ENCODE measurements around the gene LRP1B. TPM values are rescaled to one million over a fixed set of nuclear protein-coding genes. Genes with fewer than 3 reads are reported as not detected.
"Not testable (repeated sequence)": the region's sequence is repeated elsewhere in the genome, so short reads cannot be mapped to it uniquely, and the experiment has no call there.

The LRP1B gene
- polyA plus RNA-seq, 1 donor = 1.0 TPM

DNA sequence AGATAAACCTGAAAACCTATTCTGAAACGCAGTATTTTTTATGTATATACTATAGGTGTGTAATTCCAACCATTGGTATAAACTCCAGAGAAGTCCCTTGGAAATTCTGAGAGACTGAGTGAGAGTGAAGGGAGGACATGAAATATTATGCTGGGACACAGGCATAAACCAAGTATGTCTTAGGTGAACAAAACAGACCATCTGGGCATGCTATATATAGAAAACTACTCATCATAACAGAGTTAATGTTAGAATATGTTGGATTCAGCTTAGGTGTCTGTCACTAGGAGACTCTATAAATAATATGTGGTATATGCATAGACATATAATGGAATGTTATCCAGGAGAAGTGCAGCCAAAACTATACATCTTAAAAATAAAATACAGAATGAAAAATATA is 282.6 kb downstream of the LRP1B start:
- DNase-seq = no peak
- WGBS (ENCODE audit: insufficient coverage, low lambda C conversion rate) = no CpG with 5 or more reads among the region's 1 CpG
- Histone ChIP-seq H3K36me3 (ENCODE audit: control insufficient read depth, insufficient read depth, low read length) (no peaks in the 10 kb centered on the region), H3K4me1 (ENCODE audit: control insufficient read depth, insufficient read depth, low read length) (no peaks in the 10 kb centered on the region), H3K27ac (ENCODE audit: low read length) (no peak overlapping the region), H3K27me3 (ENCODE audit: control insufficient read depth, insufficient read depth, low read length) (no peaks in the 10 kb centered on the region), H3K4me3 (ENCODE audit: low read length) (no peak overlapping the region), H3K9me3 (ENCODE audit: control insufficient read depth, low read depth, low read length) (no peaks in the 10 kb centered on the region)

DNA sequence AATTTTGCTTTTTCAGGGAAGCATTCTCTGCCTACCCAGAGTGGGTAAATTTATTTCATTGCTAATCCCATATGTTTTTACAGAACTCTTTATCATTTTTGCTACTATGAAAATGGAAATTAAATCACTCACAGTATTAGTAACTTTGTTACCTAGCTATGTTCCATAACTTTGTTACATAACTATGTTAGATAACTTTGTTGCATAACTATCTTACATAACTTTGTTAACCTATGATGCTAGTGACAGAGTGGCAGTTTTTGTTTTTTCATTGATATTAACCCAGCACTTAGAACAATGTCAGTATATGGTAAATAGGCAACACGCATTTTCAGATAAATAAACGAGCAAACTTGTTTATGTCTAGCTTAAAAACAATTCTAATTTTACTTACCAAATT is 286.6 kb downstream of the LRP1B start:
- no peak for DNase-seq
- Histone ChIP-seq H3K9me3 (ENCODE audit: control insufficient read depth, low read depth, low read length) (no peaks in the 10 kb centered on the region), H3K4me1 (ENCODE audit: control insufficient read depth, insufficient read depth, low read length) (no peaks in the 10 kb centered on the region), H3K27ac (ENCODE audit: low read length) (no peak overlapping the region), H3K27me3 (ENCODE audit: control insufficient read depth, insufficient read depth, low read length) (no peaks in the 10 kb centered on the region), H3K36me3 (ENCODE audit: control insufficient read depth, insufficient read depth, low read length) (no peaks in the 10 kb centered on the region), H3K4me3 (ENCODE audit: low read length) (no peak overlapping the region)
- no CpG with 5 or more reads among the region's 2 CpGs for WGBS (ENCODE audit: insufficient coverage, low lambda C conversion rate)

GRCh38 chr2:141835103-141835502 is 295.7 kb downstream of the LRP1B start:
- DNase-seq = no peak
- no peaks in the 10 kb centered on the region for H3K9me3 ChIP-seq (ENCODE audit: control insufficient read depth, low read depth, low read length)
- H3K27me3 ChIP-seq (ENCODE audit: control insufficient read depth, insufficient read depth, low read length) = no peaks in the 10 kb centered on the region
- H3K4me1 ChIP-seq (ENCODE audit: control insufficient read depth, insufficient read depth, low read length) = no peaks in the 10 kb centered on the region
- H3K27ac ChIP-seq (ENCODE audit: low read length) = no peak overlapping the region
- no peak overlapping the region for H3K4me3 ChIP-seq (ENCODE audit: low read length)
- no CpG with 5 or more reads among the region's 1 CpG for WGBS (ENCODE audit: insufficient coverage, low lambda C conversion rate)
- no peaks in the 10 kb centered on the region for H3K36me3 ChIP-seq (ENCODE audit: control insufficient read depth, insufficient read depth, low read length)

DNA sequence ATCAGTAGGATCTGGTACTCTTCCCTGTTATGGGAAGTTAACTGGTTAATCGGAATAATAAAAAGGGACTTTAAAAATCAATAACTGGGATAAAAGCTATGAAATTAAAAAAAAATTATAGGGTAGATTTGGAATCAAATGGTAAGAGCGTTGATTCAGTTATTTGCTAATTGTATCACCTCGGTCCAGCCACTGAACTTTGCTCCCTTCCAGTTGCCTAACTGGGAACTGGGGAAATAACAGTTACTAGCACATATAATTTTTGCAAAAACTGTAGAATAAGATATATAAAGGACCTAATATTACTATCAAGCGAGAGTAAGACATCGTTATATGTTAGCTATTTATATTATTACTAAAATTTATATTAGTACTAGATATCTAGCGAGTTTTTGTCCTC is 302.1 kb downstream of the LRP1B start:
- 91% methylated on average over 4 of the region's 6 CpGs for WGBS (ENCODE audit: insufficient coverage, low lambda C conversion rate)
- no peak overlapping the region for H3K27ac ChIP-seq (ENCODE audit: low read length)
- no peaks in the 10 kb centered on the region for H3K27me3 ChIP-seq (ENCODE audit: control insufficient read depth, insufficient read depth, low read length)
- H3K4me1 ChIP-seq (ENCODE audit: control insufficient read depth, insufficient read depth, low read length) = no peaks in the 10 kb centered on the region
- H3K4me3 ChIP-seq (ENCODE audit: low read length) = no peak overlapping the region
- DNase-seq = no peak
- no peaks in the 10 kb centered on the region for H3K36me3 ChIP-seq (ENCODE audit: control insufficient read depth, insufficient read depth, low read length)
- H3K9me3 ChIP-seq (ENCODE audit: control insufficient read depth, low read depth, low read length) = no peaks in the 10 kb centered on the region

GRCh38 chr2:141824790-141825189 is 306.0 kb downstream of the LRP1B start:
- Histone ChIP-seq H3K36me3 (ENCODE audit: control insufficient read depth, insufficient read depth, low read length) (no peaks in the 10 kb centered on the region), H3K27ac (ENCODE audit: low read length) (no peak overlapping the region), H3K4me3 (ENCODE audit: low read length) (no peak overlapping the region), H3K4me1 (ENCODE audit: control insufficient read depth, insufficient read depth, low read length) (no peaks in the 10 kb centered on the region), H3K9me3 (ENCODE audit: control insufficient read depth, low read depth, low read length) (peaks cover 2% of the 10 kb centered on the region), H3K27me3 (ENCODE audit: control insufficient read depth, insufficient read depth, low read length) (no peaks in the 10 kb centered on the region)
- WGBS (ENCODE audit: insufficient coverage, low lambda C conversion rate) = no CpG with 5 or more reads among the region's 6 CpGs
- no peak for DNase-seq

DNA sequence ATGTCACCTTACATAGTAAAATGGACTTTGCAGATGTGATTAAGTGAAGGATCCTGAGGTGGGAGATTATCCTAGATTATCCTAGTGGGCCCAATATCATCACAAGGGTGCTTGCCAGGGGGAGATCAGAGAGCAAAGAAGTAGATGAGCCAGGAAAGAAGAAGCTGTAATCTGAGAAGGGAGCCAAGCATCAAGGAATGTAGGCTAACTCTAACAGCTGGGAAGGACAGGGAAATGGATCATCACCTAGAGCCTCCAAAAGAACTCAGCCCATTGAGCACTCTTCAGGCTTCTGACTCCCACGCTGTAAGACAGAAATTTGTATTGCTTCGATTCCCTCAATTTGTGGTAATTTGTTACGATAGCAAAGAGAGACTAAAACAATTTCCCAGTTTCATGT is 309.9 kb downstream of the LRP1B start:
- no peak overlapping the region for H3K27ac ChIP-seq (ENCODE audit: low read length)
- peaks cover 2% of the 10 kb centered on the region for H3K9me3 ChIP-seq (ENCODE audit: control insufficient read depth, low read depth, low read length)
- no peaks in the 10 kb centered on the region for H3K4me1 ChIP-seq (ENCODE audit: control insufficient read depth, insufficient read depth, low read length)
- no peak for DNase-seq
- WGBS (ENCODE audit: insufficient coverage, low lambda C conversion rate) = 85% methylated on average over 2 of the region's 3 CpGs
- H3K36me3 ChIP-seq (ENCODE audit: control insufficient read depth, insufficient read depth, low read length) = no peaks in the 10 kb centered on the region
- H3K4me3 ChIP-seq (ENCODE audit: low read length) = no peak overlapping the region
- H3K27me3 ChIP-seq (ENCODE audit: control insufficient read depth, insufficient read depth, low read length) = no peaks in the 10 kb centered on the region

DNA sequence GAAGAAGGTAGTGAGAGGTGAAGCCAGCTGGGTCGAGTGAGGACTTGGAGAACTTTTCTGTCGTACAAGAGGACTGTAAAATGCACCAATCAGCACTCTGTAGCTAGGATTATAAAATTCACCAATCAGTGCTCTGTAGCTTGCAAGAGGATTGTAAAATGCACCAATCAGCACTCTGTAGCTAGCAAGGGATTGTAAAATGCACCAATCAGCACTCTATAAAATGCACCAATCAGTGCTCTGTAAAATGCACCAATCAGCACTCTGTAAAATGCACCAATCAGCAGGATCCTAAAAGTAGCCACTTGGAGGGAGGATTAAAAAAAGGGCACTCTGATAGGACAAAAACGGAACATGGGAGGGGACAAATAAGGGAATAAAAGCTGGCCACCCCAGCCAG is 315.5 kb downstream of the LRP1B start:
- H3K4me3 ChIP-seq (ENCODE audit: low read length); H3K9me3 ChIP-seq (ENCODE audit: control insufficient read depth, low read depth, low read length); H3K27ac ChIP-seq (ENCODE audit: low read length); H3K4me1 ChIP-seq (ENCODE audit: control insufficient read depth, insufficient read depth, low read length); H3K36me3 ChIP-seq (ENCODE audit: control insufficient read depth, insufficient read depth, low read length); H3K27me3 ChIP-seq (ENCODE audit: control insufficient read depth, insufficient read depth, low read length); DNase-seq: not testable (repeated sequence)
- no CpG with 5 or more reads among the region's 3 CpGs for WGBS (ENCODE audit: insufficient coverage, low lambda C conversion rate)

- Histone ChIP-seq H3K27ac (ENCODE audit: low read length) (no peak overlapping the region), H3K4me3 (ENCODE audit: low read length) (no peak overlapping the region), H3K36me3 (ENCODE audit: control insufficient read depth, insufficient read depth, low read length) (no peaks in the 10 kb centered on the region), H3K27me3 (ENCODE audit: control insufficient read depth, insufficient read depth, low read length) (no peaks in the 10 kb centered on the region), H3K9me3 (ENCODE audit: control insufficient read depth, low read depth, low read length) (no peaks in the 10 kb centered on the region), H3K4me1 (ENCODE audit: control insufficient read depth, insufficient read depth, low read length) (no peaks in the 10 kb centered on the region)
- whole genome bisulfite sequencing (ENCODE audit: insufficient coverage, low lambda C conversion rate) = 80% methylated on average over 1 of the region's 2 CpGs
- DNase-seq = no peak
Observed at GRCh38 chr2:141814150-141814549, 316.7 kb downstream of the LRP1B start.

DNA sequence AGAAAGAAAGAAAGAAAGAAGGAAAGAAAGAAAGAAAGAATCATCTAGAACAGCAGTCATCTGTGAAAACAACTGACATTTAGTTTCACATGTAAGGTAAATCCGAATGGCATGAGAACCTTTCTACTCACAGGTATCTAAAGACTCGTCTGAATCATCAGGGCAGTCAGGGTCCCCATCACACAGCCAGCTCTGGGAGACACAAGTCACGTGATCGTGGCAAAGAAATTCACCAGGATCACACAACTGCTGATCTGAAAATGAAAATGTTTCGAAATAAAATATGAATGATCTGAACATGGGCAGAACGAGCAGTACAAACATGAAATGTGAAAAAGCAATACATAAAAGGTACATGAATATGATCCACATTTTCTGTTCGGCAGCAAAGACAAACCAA is 320.7 kb downstream of the LRP1B start:
- no peaks in the 10 kb centered on the region for H3K9me3 ChIP-seq (ENCODE audit: control insufficient read depth, low read depth, low read length)
- no peaks in the 10 kb centered on the region for H3K27me3 ChIP-seq (ENCODE audit: control insufficient read depth, insufficient read depth, low read length)
- H3K4me1 ChIP-seq (ENCODE audit: control insufficient read depth, insufficient read depth, low read length) = no peaks in the 10 kb centered on the region
- WGBS (ENCODE audit: insufficient coverage, low lambda C conversion rate) = 86% methylated on average over 2 of the region's 7 CpGs
- no peaks in the 10 kb centered on the region for H3K36me3 ChIP-seq (ENCODE audit: control insufficient read depth, insufficient read depth, low read length)
- DNase-seq = no peak
- no peak overlapping the region for H3K27ac ChIP-seq (ENCODE audit: low read length)
- no peak overlapping the region for H3K4me3 ChIP-seq (ENCODE audit: low read length)

GRCh38 chr2:141806090-141806489 is 324.7 kb downstream of the LRP1B start:
- Histone ChIP-seq H3K9me3 (ENCODE audit: control insufficient read depth, low read depth, low read length) (no peaks in the 10 kb centered on the region), H3K4me1 (ENCODE audit: control insufficient read depth, insufficient read depth, low read length) (no peaks in the 10 kb centered on the region), H3K36me3 (ENCODE audit: control insufficient read depth, insufficient read depth, low read length) (no peaks in the 10 kb centered on the region), H3K27ac (ENCODE audit: low read length) (no peak overlapping the region), H3K4me3 (ENCODE audit: low read length) (no peak overlapping the region), H3K27me3 (ENCODE audit: control insufficient read depth, insufficient read depth, low read length) (no peaks in the 10 kb centered on the region)
- WGBS (ENCODE audit: insufficient coverage, low lambda C conversion rate) = 75% methylated on average over 1 of the region's 1 CpG
- DNase-seq = no peak

- Histone ChIP-seq H3K9me3 (ENCODE audit: control insufficient read depth, low read depth, low read length) (no peaks in the 10 kb centered on the region), H3K27me3 (ENCODE audit: control insufficient read depth, insufficient read depth, low read length) (no peaks in the 10 kb centered on the region), H3K36me3 (ENCODE audit: control insufficient read depth, insufficient read depth, low read length) (no peaks in the 10 kb centered on the region), H3K27ac (ENCODE audit: low read length) (no peak overlapping the region), H3K4me3 (ENCODE audit: low read length) (no peak overlapping the region), H3K4me1 (ENCODE audit: control insufficient read depth, insufficient read depth, low read length) (no peaks in the 10 kb centered on the region)
- no CpG with 5 or more reads among the region's 3 CpGs for WGBS (ENCODE audit: insufficient coverage, low lambda C conversion rate)
- no peak for DNase-seq
Observed at GRCh38 chr2:141805302-141805701, 325.5 kb downstream of the LRP1B start.

All from large intestine (tissue), 3 donors.